GM23248 (cell line): Measurements from ENCODE around the gene ATP5F1C. TPM values are rescaled to one million over a fixed set of nuclear protein-coding genes. Genes with fewer than 3 reads are reported as not detected.
A peak's percentile ranks its signal among the peaks of the same experiment; 100 is the strongest.
"Not testable (repeated sequence)": the region's sequence is repeated elsewhere in the genome, so short reads cannot be mapped to it uniquely, and the experiment has no call there.

Experiments
- DNase-seq: peaks from one replicate; pipeline ENCODE4 v3.0.0-alpha.2; 2015
- H2AFZ ChIP-seq: fragments of 200-600 bp; sonication (generic); 2 replicates; pipeline ENCODE4 v1.6.1; 2016; ENCODE audit warnings: antibody characterized with exemption
- H3F3A ChIP-seq: fragments of 200-600 bp; sonication (generic); 2 replicates; pipeline ENCODE4 v1.6.1; 2016; ENCODE audit warnings: mild to moderate bottlenecking, antibody characterized with exemption, mixed run types; ENCODE audit not compliant: insufficient read depth
- H3K27ac ChIP-seq: fragments of 200-600 bp; sonication (generic); 2 replicates; pipeline ENCODE4 v1.5.1; 2016; ENCODE audit warnings: mild to moderate bottlenecking
- H3K27me3 ChIP-seq: fragments of 200-600 bp; sonication (generic); replicated peaks from 2 replicates; pipeline ENCODE4 v1.6.1; 2016; ENCODE audit warnings: mild to moderate bottlenecking; ENCODE audit not compliant: insufficient read depth
- H3K36me3 ChIP-seq: fragments of 200-600 bp; sonication (generic); 2 replicates; pipeline ENCODE4 v1.6.1; 2016; ENCODE audit warnings: low read depth, mild to moderate bottlenecking
- H3K4me1 ChIP-seq: fragments of 200-600 bp; sonication (generic); 2 replicates; pipeline ENCODE4 v1.6.1; 2016; ENCODE audit warnings: mild to moderate bottlenecking; ENCODE audit not compliant: insufficient read depth
- H3K4me2 ChIP-seq: fragments of 200-600 bp; sonication (generic); one replicate; pipeline ENCODE4 v1.6.1; 2016; ENCODE audit warnings: mild to moderate bottlenecking; ENCODE audit not compliant: unreplicated experiment
- H3K4me3 ChIP-seq: fragments of 200-600 bp; sonication (generic); 2 replicates; pipeline ENCODE4 v1.5.1; 2016; ENCODE audit warnings: mild to moderate bottlenecking
- H3K79me2 ChIP-seq: fragments of 200-600 bp; sonication (generic); 2 replicates; pipeline ENCODE4 v1.6.1; 2016; ENCODE audit warnings: mild to moderate bottlenecking; ENCODE audit not compliant: insufficient read depth
- H3K9ac ChIP-seq: fragments of 200-600 bp; sonication (generic); 2 replicates; pipeline ENCODE4 v1.6.1; 2016; ENCODE audit warnings: mild to moderate bottlenecking
- H3K9me2 ChIP-seq: fragments of 200-600 bp; sonication (generic); 2 replicates; pipeline ENCODE4 v1.6.1; 2016; ENCODE audit warnings: mixed run types, mild to moderate bottlenecking, moderate library complexity; ENCODE audit not compliant: insufficient read depth
- H3K9me3 ChIP-seq: fragments of 200-600 bp; sonication (generic); one replicate; pipeline ENCODE4 v1.6.1; 2017; ENCODE audit warnings: low read depth
- H4K20me1 ChIP-seq: fragments of 200-600 bp; sonication (generic); 2 replicates; pipeline ENCODE4 v1.6.0; 2016; ENCODE audit not compliant: insufficient read depth
- EZH2 ChIP-seq: fragments of 200-600 bp; sonication (generic); IDR thresholded peaks from 2 replicates; pipeline ENCODE4 v1.6.1; 2018; ENCODE audit warnings: antibody characterized with exemption, mild to moderate bottlenecking; ENCODE audit not compliant: insufficient read depth, poor library complexity, severe bottlenecking
- EZH2phosphoT487 ChIP-seq: fragments of 200-600 bp; sonication (generic); IDR thresholded peaks from 2 replicates; pipeline ENCODE4 v1.6.1; 2018; ENCODE audit warnings: antibody characterized with exemption, moderate library complexity, mild to moderate bottlenecking, low read depth; ENCODE audit not compliant: insufficient read depth
- WGBS, 2 experiments: methylation state at CpG; one replicate each; pipeline ENCODE4 v1.1.6; 2015 to 2017; ENCODE audit warnings: low lambda C conversion rate in 2 of 2, low coverage in 1 of 2; ENCODE audit errors: missing lambda C conversion rate in 2 of 2; 5-methylcytosine and 5-hydroxymethylcytosine counted together
- in situ Hi-C: fragments of 300-500 bp; cut with MboI; formaldehyde crosslinking; loops from 2 replicates; pipeline ENCODE4 v1.15.0; 2020
- polyA plus RNA-seq: library from polyadenylated mRNA; unstranded; fragments of >200 nt; fragmentation: Nextera tagmentation; extraction: Ambion mirVana; gene quantifications from 2 replicates; pipeline ENCODE4 v1.2.1, GENCODE V29; 2016
- total RNA-seq: library from RNA; depleted of rRNA; stranded (reverse); fragments of >200 nt; shearing (Covaris generic); gene quantifications from 2 replicates; pipeline ENCODE4 v1.2.3, GENCODE V29; 2014; rRNA removed

ATP5F1C gene
- total RNA-seq (229 and 315 TPM in 2 replicates), polyA plus RNA-seq (294 and 304 TPM in 2 replicates)

DNA sequence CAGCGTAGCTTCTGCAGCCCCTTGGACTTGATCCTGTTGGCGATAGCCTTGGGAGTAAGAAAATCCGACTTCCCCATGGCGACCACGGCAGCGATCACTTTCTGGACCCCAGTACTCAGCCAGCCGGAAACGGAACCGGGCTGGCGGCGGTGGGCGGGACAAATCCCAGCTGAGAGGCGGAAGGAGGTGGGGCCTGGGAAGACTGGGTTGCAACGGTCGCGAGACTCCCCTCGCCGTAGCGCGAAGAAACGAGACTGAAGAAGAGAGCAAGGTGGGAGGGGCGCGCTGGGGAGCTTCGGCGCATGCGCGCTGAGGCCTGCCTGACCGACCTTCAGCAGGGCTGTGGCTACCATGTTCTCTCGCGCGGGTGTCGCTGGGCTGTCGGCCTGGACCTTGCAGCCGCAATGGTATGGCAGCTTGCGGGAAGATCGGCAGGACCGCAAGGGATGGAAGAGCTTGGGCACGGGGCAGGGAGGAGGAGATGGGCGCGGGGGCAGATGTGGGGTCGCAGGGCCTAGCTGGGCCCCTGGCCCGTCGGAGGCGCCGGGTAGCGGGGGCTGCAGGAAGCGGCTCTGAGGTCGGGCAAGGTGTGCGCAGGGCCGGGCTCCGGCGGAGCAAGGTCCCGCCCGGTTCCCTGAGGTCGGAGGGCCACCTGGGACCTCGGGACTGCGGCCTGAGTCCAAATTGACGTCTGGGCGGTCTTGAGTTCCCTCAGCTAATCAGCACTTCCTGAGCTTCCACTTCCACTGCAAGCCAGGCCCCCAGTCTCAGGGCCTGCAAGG, at the start of gene ATP5F1C, which contains the start of gene KIN:
Gene ATP5F1C (plus strand): TSS at position 321 of the 782 bp plus-strand sequence. CDS start 31 bp downstream, at position 352.
Gene KIN (minus strand): TSS at position 137 of the 782 bp plus-strand sequence. CDS start 60 bp downstream, at position 77.
- Histone ChIP-seq H3F3A (0 out of 2 replicates have a peak, but pooled peaks cover 11% of the 10 kb centered on the region), H3K27ac (peak within 1 kb of the TSS; percentile 41), H3K4me2 (peak within 1 kb of the TSS; percentile 99), H4K20me1 (peaks cover 15% of the 10 kb centered on the region), H2AFZ (peak within 1 kb of the TSS; percentile 92), H3K4me3 (peak within 1 kb of the TSS; percentile 83), H3K27me3 (no peaks in the 10 kb centered on the region), H3K36me3 (no peaks in the 10 kb centered on the region), H3K9me3 (no peaks in the 10 kb centered on the region), H3K79me2 (peaks cover 99% of the 10 kb centered on the region), H3K4me1 (peaks cover 36% of the 10 kb centered on the region), H3K9me2 (no peaks in the 10 kb centered on the region), H3K9ac (peak within 1 kb of the TSS; percentile 94)
- in situ Hi-C loops, result no loop called here
- peak; percentile 98 for DNase-seq
- 0 to 1% methylated on average over 58 to 59 of the region's 59 CpGs for WGBS, 2 experiments
- no peak for TF ChIP-seq EZH2
- TF ChIP-seq EZH2phosphoT487, result no peak

DNA sequence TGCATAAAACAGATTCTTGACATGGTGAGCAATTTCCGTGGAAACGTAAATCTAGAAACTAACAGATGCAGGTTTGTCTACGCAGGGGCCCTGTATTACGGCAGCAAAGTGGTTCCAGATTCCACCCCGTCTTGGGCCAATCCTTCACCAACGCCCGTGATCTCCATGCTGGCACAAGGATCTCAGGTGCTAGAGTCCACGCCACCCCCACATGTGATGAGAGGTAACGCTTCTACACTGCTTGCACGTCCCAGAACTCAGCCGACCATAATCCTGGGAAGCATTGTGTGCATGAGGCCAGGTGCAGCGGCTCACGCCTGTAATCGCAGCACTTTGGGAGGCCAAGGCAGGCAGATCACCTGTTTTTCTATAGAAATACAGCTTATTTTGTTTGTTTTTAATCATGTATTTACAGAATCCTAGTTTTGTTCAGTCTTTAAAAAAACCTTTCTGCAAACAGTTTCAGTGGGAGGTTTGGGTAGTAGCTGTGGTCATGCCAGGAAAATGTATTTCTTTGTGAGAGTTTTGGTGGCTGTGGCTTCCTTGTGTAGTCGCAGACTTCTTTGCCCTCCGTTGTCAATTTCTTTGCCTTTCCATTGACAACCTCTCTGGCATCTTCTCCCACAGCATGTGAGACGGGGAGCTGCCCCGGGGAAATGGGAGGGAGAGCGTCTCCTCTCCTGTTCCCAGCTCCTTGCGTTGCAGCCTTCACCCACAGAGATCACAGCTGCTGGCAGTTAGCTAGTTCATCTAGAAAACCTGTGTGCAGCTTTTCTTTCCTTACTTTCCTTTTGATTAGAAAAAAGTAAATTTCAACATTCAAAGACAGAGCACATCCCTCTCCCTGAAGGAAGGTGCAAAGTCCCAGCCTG, 49.2 kb upstream of the ATP5F1C start:
- Histone ChIP-seq H3K27ac (no peak overlapping the region), H3K4me3 (no peak overlapping the region), H3K27me3 (no peaks in the 10 kb centered on the region), H3K79me2 (no peaks in the 10 kb centered on the region), H3K36me3 (no peaks in the 10 kb centered on the region), H2AFZ (0 out of 2 replicates have a peak overlapping the region, but pooled peaks have one; percentile 53), H4K20me1 (no peaks in the 10 kb centered on the region), H3K9ac (no peak overlapping the region), H3K9me3 (no peaks in the 10 kb centered on the region), H3K9me2 (no peaks in the 10 kb centered on the region), H3K4me2 (no peak overlapping the region), H3K4me1 (no peaks in the 10 kb centered on the region), H3F3A (no peaks in the 10 kb centered on the region)
- 14 to 18% methylated on average over 19 to 20 of the region's 20 CpGs for WGBS, 2 experiments
- in situ Hi-C loops, result no loop called here
- no peak for DNase-seq
- no peak for TF ChIP-seq EZH2
- no peak for TF ChIP-seq EZH2phosphoT487

DNA sequence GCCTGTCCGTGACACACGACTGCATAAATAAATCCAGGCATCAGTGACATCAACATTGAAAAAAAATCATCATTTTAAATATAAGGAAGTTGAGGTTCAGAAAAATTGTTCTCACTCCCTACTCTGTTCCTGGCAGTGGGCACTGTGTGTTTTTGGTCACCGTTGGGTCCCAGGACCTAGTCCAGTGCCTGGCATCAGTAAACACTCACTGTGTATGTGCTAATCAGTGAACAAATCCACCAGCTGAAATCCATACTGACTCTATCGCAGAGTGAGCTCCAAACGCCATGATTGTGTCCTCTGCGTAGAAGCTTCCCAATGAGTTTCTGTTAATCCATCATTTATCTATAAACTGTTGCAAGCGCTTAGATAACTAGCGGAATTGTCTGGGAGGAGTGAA, 43.7 kb upstream of the ATP5F1C start:
- no peaks in the 10 kb centered on the region for H4K20me1 ChIP-seq
- no peaks in the 10 kb centered on the region for H3K79me2 ChIP-seq
- no peaks in the 10 kb centered on the region for H3K4me1 ChIP-seq
- no peak overlapping the region for H2AFZ ChIP-seq
- no peak overlapping the region for H3K27ac ChIP-seq
- no peaks in the 10 kb centered on the region for H3K9me2 ChIP-seq
- no peak overlapping the region for H3K9ac ChIP-seq
- H3F3A ChIP-seq, result no peaks in the 10 kb centered on the region
- H3K9me3 ChIP-seq, result no peaks in the 10 kb centered on the region
- 91 to 92% methylated on average over 8 of the region's 8 CpGs for WGBS, 2 experiments
- no peaks in the 10 kb centered on the region for H3K36me3 ChIP-seq
- no peaks in the 10 kb centered on the region for H3K27me3 ChIP-seq
- no peak overlapping the region for H3K4me2 ChIP-seq
- TF ChIP-seq EZH2phosphoT487 (no peak), EZH2 (no peak)
- H3K4me3 ChIP-seq, result no peak overlapping the region
- no peak for DNase-seq
- in situ Hi-C loops, result no loop called here

DNA sequence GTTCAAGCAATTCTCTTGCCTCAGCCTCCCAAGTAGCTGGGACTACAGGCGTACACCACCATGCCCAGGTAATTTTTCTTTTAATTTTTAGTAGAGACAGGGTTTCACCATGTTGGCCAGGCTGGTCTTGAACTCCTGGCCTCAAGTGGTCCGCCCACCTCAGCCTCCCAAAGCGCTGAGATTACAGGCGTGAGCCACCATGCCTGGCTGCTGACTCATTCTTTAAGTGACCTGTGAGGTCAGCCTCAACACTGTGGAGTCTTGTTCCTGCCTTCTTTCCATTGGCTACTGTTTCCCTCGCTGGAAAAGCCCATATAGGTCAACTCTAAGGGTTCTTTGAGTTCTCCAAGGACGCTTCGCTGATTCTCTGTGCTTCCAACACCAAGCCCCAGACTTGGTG, 39.3 kb upstream of the ATP5F1C start:
- in situ Hi-C loops, H3K27ac ChIP-seq, H3K4me2 ChIP-seq, H3K4me1 ChIP-seq, H3K79me2 ChIP-seq, H3F3A ChIP-seq, H3K9me3 ChIP-seq, H3K9me2 ChIP-seq, H3K9ac ChIP-seq, H3K4me3 ChIP-seq, H2AFZ ChIP-seq, H4K20me1 ChIP-seq, H3K27me3 ChIP-seq: not testable (repeated sequence)
- H3K36me3 ChIP-seq, result peaks cover 14% of the 10 kb centered on the region
- WGBS, 2 experiments, result 96 to 97% methylated on average over 7 of the region's 7 CpGs
- DNase-seq, result peak; percentile 4
